IPS-15b (cell line): ENCODE results near the gene FAM107B.

ENCODE experiments used
- H3K27me3 ChIP-seq: one replicate; pipeline ENCODE4 v1.6.1; 2013; ENCODE audit warnings: low read length; ENCODE audit not compliant: control insufficient read depth, insufficient read depth
- H3K36me3 ChIP-seq: one replicate; pipeline ENCODE4 v1.6.1; 2013; ENCODE audit warnings: low read length; ENCODE audit not compliant: control insufficient read depth, insufficient read depth
- H3K4me1 ChIP-seq: one replicate; pipeline ENCODE4 v1.6.1; 2013; ENCODE audit warnings: mild to moderate bottlenecking, low read length; ENCODE audit not compliant: control insufficient read depth, insufficient read depth
- H3K4me3 ChIP-seq: one replicate; pipeline ENCODE4 v1.5.1; 2013; ENCODE audit warnings: low read depth, low read length
- H3K9ac ChIP-seq: one replicate; pipeline ENCODE4 v1.6.1; 2013; ENCODE audit warnings: low read depth, mild to moderate bottlenecking, low read length
- H3K9me3 ChIP-seq: one replicate; pipeline ENCODE4 v1.6.1; 2013; ENCODE audit warnings: mild to moderate bottlenecking, low read length; ENCODE audit not compliant: control insufficient read depth, insufficient read depth

The FAM107B gene

DNA sequence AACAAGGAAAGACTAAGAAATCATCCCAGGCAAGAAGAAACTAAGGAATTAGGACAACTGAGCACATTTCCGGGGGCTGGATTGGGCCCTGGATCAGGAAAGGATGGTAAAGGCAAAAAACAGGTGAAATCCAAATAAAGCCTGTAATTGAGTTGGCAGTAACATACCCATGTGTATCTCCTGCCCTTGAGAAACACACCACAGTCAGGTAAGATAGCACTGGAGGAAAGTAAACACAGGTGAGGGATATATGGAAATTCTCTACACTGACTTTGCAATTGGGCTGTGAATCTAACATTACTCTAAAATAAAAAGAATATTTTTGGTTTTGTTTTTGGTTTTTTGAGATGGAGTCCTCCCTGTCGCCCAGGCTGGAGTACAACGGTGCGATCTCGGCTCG lies 303.8 kb downstream of the FAM107B start:
- no peaks in the 10 kb centered on the region for H3K36me3 ChIP-seq
- H3K9me3 ChIP-seq, result no peaks in the 10 kb centered on the region
- no peaks in the 10 kb centered on the region for H3K4me1 ChIP-seq
- H3K27me3 ChIP-seq, result no peaks in the 10 kb centered on the region
- no peak overlapping the region for H3K4me3 ChIP-seq
- H3K9ac ChIP-seq, result no peak overlapping the region

DNA sequence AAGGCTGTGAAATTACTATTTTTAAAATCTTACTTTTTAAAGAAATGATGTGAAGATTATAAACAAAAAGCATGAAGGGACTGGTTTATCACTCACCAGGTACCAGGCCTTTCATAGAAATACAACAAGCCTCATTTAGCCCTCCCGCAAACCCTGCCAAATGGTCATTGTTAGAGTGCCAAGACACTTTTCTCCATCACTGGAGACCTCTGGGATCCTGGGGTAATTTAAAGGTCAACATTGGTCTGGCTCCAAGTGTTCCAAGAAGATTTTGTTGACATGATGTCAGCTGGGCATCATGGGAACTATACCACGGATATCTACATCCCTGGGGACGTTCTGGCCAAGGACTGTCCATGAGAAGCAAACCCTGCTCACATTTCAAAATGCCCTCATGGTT lies 306.0 kb downstream of the FAM107B start:
- no peak overlapping the region for H3K9ac ChIP-seq
- H3K27me3 ChIP-seq, result no peaks in the 10 kb centered on the region
- H3K9me3 ChIP-seq, result no peaks in the 10 kb centered on the region
- no peaks in the 10 kb centered on the region for H3K4me1 ChIP-seq
- H3K4me3 ChIP-seq, result no peak overlapping the region
- H3K36me3 ChIP-seq, result no peaks in the 10 kb centered on the region
